A549 (cell line): ENCODE results near the gene IQGAP2. TPM values are rescaled to one million over a fixed set of nuclear protein-coding genes. Genes with fewer than 3 reads are reported as not detected.

Experiments used
- ATAC-seq, 2 experiments: fragments of 200-7000 bp in 1 of 2; fragments of >200 bp in 1 of 2; cut with Nextera tagmentation in 1 of 2; cut with Tn5 transposase in 1 of 2; 3 replicates each; pipeline versions ENCODE4 v1.8.0 to v1.9.1; 2018 to 2020; ENCODE audit warnings: mild to moderate bottlenecking in 1 of 2, moderate library complexity in 1 of 2
- CTCF ChIA-PET: fragments of 300-600 bp; sonication (Branson Sonifier 250); formaldehyde crosslinking; extraction: SDS; loops from one replicate; lab custom pipeline; 2021; ENCODE audit warnings: antibody characterized with exemption, inconsistent platforms; lab: Yijun Ruan, JAX
- POLR2A ChIA-PET: fragments of 350-600 bp; formaldehyde crosslinking; extraction: SDS; loops from one replicate; lab custom pipeline; 2021; ENCODE audit warnings: antibody characterized with exemption, inconsistent platforms; lab: Yijun Ruan, JAX
- DNase-seq, 2 experiments: peaks; one replicate each; pipeline versions ENCODE4 v3.0.0 to v3.0.0-alpha.2; 2011 to 2016; ENCODE audit warnings: low read depth in 1 of 2, low spot score in 1 of 2
- FAIRE-seq: peaks from 2 replicates; lab custom pipeline; 2011; peaks lifted over from hg19 to GRCh38; lab: Jason Lieb, UNC
- H3K27ac ChIP-seq, 2 experiments: fragments of >200 bp; sonication (Bioruptor Twin); formaldehyde crosslinking; 3 replicates each; pipeline ENCODE4 v1.5.1; 2016 to 2017
- H3K4me1 ChIP-seq: fragments of >200 bp; sonication (Bioruptor Twin); formaldehyde crosslinking; 3 replicates; pipeline ENCODE4 v1.6.1; 2016
- H3K4me2 ChIP-seq: fragments of >200 bp; sonication (Bioruptor Twin); formaldehyde crosslinking; 3 replicates; pipeline ENCODE4 v1.6.1; 2016
- H3K4me3 ChIP-seq: fragments of >200 bp; sonication (Bioruptor Twin); formaldehyde crosslinking; 3 replicates; pipeline ENCODE4 v1.5.1; 2016
- H3K9me3 ChIP-seq: fragments of >200 bp; sonication (Bioruptor Twin); formaldehyde crosslinking; 3 replicates; pipeline ENCODE4 v1.6.1; 2016
- ATOH8 ChIP-seq: fragments of 250-450 bp; sonication (Bioruptor Pico); IDR thresholded peaks from 2 replicates; pipeline ENCODE4 v1.5.0; 2020; ENCODE audit warnings: low read depth, mild to moderate bottlenecking, moderate library complexity
- CBX2 ChIP-seq: fragments of 200-600 bp; sonication (generic); IDR thresholded peaks from 2 replicates; pipeline ENCODE4 v1.6.1; 2016; ENCODE audit warnings: low read depth, mild to moderate bottlenecking, borderline replicate concordance
- CTCF ChIP-seq: fragments of >200 bp; sonication (Bioruptor Twin); formaldehyde crosslinking; IDR thresholded peaks from 3 replicates; pipeline ENCODE4 v1.5.1; 2016
- EHF ChIP-seq: fragments of 250-450 bp; sonication (Bioruptor Pico); IDR thresholded peaks from 2 replicates; pipeline ENCODE4 v1.5.0; 2020; ENCODE audit warnings: mild to moderate bottlenecking
- EHMT2 ChIP-seq: fragments of 200-600 bp; sonication (generic); IDR thresholded peaks from 2 replicates; pipeline ENCODE4 v1.6.1; 2016; ENCODE audit warnings: antibody characterized with exemption, low read depth, mild to moderate bottlenecking, moderate library complexity
- FOSB ChIP-seq: fragments of 250-450 bp; sonication (Bioruptor Pico); IDR thresholded peaks from 2 replicates; pipeline ENCODE4 v1.5.0; 2020; ENCODE audit warnings: mild to moderate bottlenecking, moderate library complexity
- FOXS1 ChIP-seq: fragments of 250-450 bp; sonication (Bioruptor Pico); IDR thresholded peaks from 2 replicates; pipeline ENCODE4 v1.5.0; 2020; ENCODE audit warnings: mild to moderate bottlenecking, moderate library complexity
- GATA3 ChIP-seq: IDR thresholded peaks from 2 replicates; pipeline ENCODE4 v1.6.1; 2012; ENCODE audit warnings: borderline replicate concordance
- HDAC2 ChIP-seq: fragments of 200-600 bp; sonication (generic); IDR thresholded peaks from 2 replicates; pipeline ENCODE4 v1.6.1; 2016
- HEYL ChIP-seq: fragments of 250-450 bp; sonication (Bioruptor Pico); IDR thresholded peaks from 2 replicates; pipeline ENCODE4 v1.8.0; 2021; ENCODE audit warnings: mild to moderate bottlenecking, moderate library complexity
- HOXB13 ChIP-seq: fragments of 250-450 bp; sonication (Bioruptor Pico); IDR thresholded peaks from 2 replicates; pipeline ENCODE4 v1.5.0; 2020; ENCODE audit warnings: low read depth, mild to moderate bottlenecking, moderate library complexity
- JUN ChIP-seq, 2 experiments: fragments of >200 bp; sonication (Bioruptor Twin); formaldehyde crosslinking; IDR thresholded peaks; 2 replicates in 1 of 2; 3 replicates in 1 of 2; pipeline ENCODE4 v1.6.1; 2016 to 2017
- MAZ ChIP-seq: fragments of 150-350 bp; IDR thresholded peaks from 2 replicates; pipeline ENCODE4 v1.6.1; 2014; ENCODE audit warnings: antibody characterized with exemption, low read depth, low read length, borderline replicate concordance
- PHF8 ChIP-seq: fragments of 200-600 bp; sonication (generic); IDR thresholded peaks from 2 replicates; pipeline ENCODE4 v1.6.1; 2016; ENCODE audit warnings: low read depth, mild to moderate bottlenecking, antibody characterized with exemption, moderate library complexity, borderline replicate concordance
- POLR2A ChIP-seq: IDR thresholded peaks from 2 replicates; pipeline ENCODE4 v1.6.1; 2012; ENCODE audit warnings: mild to moderate bottlenecking, low read length
- POLR2AphosphoS2 ChIP-seq: conservative IDR thresholded peaks from 2 replicates; pipeline ENCODE4 v1.6.1; 2012; ENCODE audit warnings: low read length, improper control_type of control experiment, inconsistent platforms
- RAD21 ChIP-seq, 2 experiments: fragments of >200 bp in 1 of 2; sonication (Bioruptor Twin) in 1 of 2; formaldehyde crosslinking in 1 of 2; IDR thresholded peaks in 1 of 2; conservative IDR thresholded peaks in 1 of 2; 2 replicates in 1 of 2; 3 replicates in 1 of 2; pipeline ENCODE4 v1.6.1; 2012 to 2018; ENCODE audit warnings: inconsistent platforms in 1 of 2
- RCOR1 ChIP-seq: fragments of 150-350 bp; IDR thresholded peaks from 2 replicates; pipeline ENCODE4 v1.6.1; 2014; ENCODE audit warnings: antibody characterized with exemption, low read length, low read depth
- RFX5 ChIP-seq: fragments of 450-650 bp; IDR thresholded peaks from 2 replicates; pipeline ENCODE4 v1.7.1; 2014; ENCODE audit warnings: antibody characterized with exemption, mild to moderate bottlenecking, moderate library complexity
- SMC3 ChIP-seq: fragments of >200 bp; sonication (Bioruptor Twin); formaldehyde crosslinking; IDR thresholded peaks from 3 replicates; pipeline ENCODE4 v1.6.1; 2018; ENCODE audit warnings: inconsistent platforms
- TFCP2L1 ChIP-seq: fragments of 250-450 bp; sonication (Bioruptor Pico); IDR thresholded peaks from 2 replicates; pipeline ENCODE4 v1.5.0; 2021; ENCODE audit warnings: mild to moderate bottlenecking
- TP53 ChIP-seq: fragments of 250-450 bp; sonication (Bioruptor Pico); IDR thresholded peaks from 2 replicates; pipeline ENCODE4 v1.5.0; 2021; ENCODE audit warnings: mild to moderate bottlenecking, moderate library complexity
- ZC3H11A ChIP-seq: fragments of 450-650 bp; IDR thresholded peaks from 2 replicates; pipeline ENCODE4 v1.6.1; 2014; ENCODE audit warnings: antibody characterized with exemption, mild to moderate bottlenecking
- ZNF302 ChIP-seq: fragments of 250-450 bp; sonication (Bioruptor Pico); IDR thresholded peaks from 2 replicates; pipeline ENCODE4 v1.9.0; 2021; ENCODE audit warnings: inconsistent platforms, mild to moderate bottlenecking, moderate library complexity
- WGBS: methylation state at CpG from one replicate; pipeline ENCODE4 v1.1.6; 2017; ENCODE audit errors: missing lambda C conversion rate; 5-methylcytosine and 5-hydroxymethylcytosine counted together
- polyA plus RNA-seq, 4 experiments: library from polyadenylated mRNA; depleted of rRNA in 3 of 4; stranded (reverse); fragments of >200 nt; fragmentation: RNase III in 1 of 4; extraction: RNeasy Plus Mini Kit Qiagen cat#74134 plus additional on column Dnase treatment in 1 of 4; gene quantifications; 2 replicates in 3 of 4; 3 replicates in 1 of 4; pipeline ENCODE4 v1.2.3, GENCODE V29; 2011 to 2017
- TF ChIP-seq, protein P1 (sequence below): fragments of 150-350 bp; IDR thresholded peaks from 2 replicates; pipeline ENCODE4 v1.6.1; 2014; ENCODE audit warnings: low read depth, mild to moderate bottlenecking, low read length

IQGAP2 gene
- polyA plus RNA-seq, 2 of the 4 experiments (the other 2 are of a cell fraction) = 5.3 to 10.1 TPM

GRCh38 chr5:76681287-76681686 lies 278.2 kb downstream of the IQGAP2 start:
- 62% methylated on average over 4 of the region's 4 CpGs for WGBS
- no peaks in the 10 kb centered on the region for H3K9me3 ChIP-seq
- CTCF ChIA-PET = interaction anchor here (0.9 to 1.5 kb wide), 2 partner anchors 35 to 93 kb away, joined by 3 to 7 read pairs; no protein-coding TSS in a partner anchor
- no peak overlapping the region for H3K27ac ChIP-seq
- H3K4me1 ChIP-seq = no peaks in the 10 kb centered on the region
- POLR2A ChIA-PET = no interaction called here
- no peak for ATAC-seq
- no peak for TF ChIP-seq RFX5
- no peak for FAIRE-seq
- no peak overlapping the region for H3K4me3 ChIP-seq
- H3K4me2 ChIP-seq = no peak overlapping the region
- no peak for DNase-seq

- no peak for ATAC-seq
- Histone ChIP-seq H3K27ac (no peak overlapping the region), H3K4me3 (no peak overlapping the region), H3K4me2 (no peak overlapping the region), H3K4me1 (no peaks in the 10 kb centered on the region), H3K9me3 (no peaks in the 10 kb centered on the region)
- CTCF ChIA-PET = interaction anchor here (0.7 to 0.9 kb wide), 3 partner anchors 36 to 932 kb away, joined by 3 read pairs; no protein-coding TSS in a partner anchor
- TF ChIP-seq POLR2AphosphoS2 (no peak), ATOH8 (CRISPR knock-in tag) (no peak), ZC3H11A (no peak), HOXB13 (CRISPR knock-in tag) (no peak), RAD21 (conservative IDR thresholded peaks at IDR 0.05 in 1 of 2, IDR thresholded peaks at IDR 0.05 in 1 of 2) (no peak), HDAC2 (no peak), JUN (IDR thresholded peaks at IDR 0.05) (no peak)
- DNase-seq = no peak
- no peak for FAIRE-seq
- POLR2A ChIA-PET = no interaction called here
- WGBS = 70% methylated on average over 2 of the region's 2 CpGs
Measured at GRCh38 chr5:76682387-76682786, 279.3 kb downstream of the IQGAP2 start.

- Histone ChIP-seq H3K4me2 (no peak overlapping the region), H3K27ac (no peak overlapping the region), H3K4me1 (peaks cover 4% of the 10 kb centered on the region), H3K9me3 (no peaks in the 10 kb centered on the region), H3K4me3 (no peak overlapping the region)
- DNase-seq (no peak), ATAC-seq (no peak), FAIRE-seq (no peak)
- WGBS = 80% methylated on average over 9 of the region's 9 CpGs
- ChIA-PET POLR2A (no interaction called here), CTCF (interaction anchor here (0.7 to 0.9 kb wide), 3 partner anchors 9 to 81 kb away, joined by 3 read pairs; no protein-coding TSS in a partner anchor)
- TF ChIP-seq TP53 (no peak), MAZ (no peak), FOSB (CRISPR knock-in tag) (no peak), RCOR1 (no peak), FOXS1 (CRISPR knock-in tag) (no peak), TFCP2L1 (no peak), ZNF302 (CRISPR knock-in tag) (no peak), EHF (CRISPR knock-in tag) (no peak), HEYL (CRISPR knock-in tag) (no peak), POLR2A (no peak), GATA3 (no peak), CTCF (no peak), EHMT2 (no peak), CBX2 (no peak), PHF8 (no peak), SMC3 (no peak)
- TF ChIP-seq, protein P1, sequence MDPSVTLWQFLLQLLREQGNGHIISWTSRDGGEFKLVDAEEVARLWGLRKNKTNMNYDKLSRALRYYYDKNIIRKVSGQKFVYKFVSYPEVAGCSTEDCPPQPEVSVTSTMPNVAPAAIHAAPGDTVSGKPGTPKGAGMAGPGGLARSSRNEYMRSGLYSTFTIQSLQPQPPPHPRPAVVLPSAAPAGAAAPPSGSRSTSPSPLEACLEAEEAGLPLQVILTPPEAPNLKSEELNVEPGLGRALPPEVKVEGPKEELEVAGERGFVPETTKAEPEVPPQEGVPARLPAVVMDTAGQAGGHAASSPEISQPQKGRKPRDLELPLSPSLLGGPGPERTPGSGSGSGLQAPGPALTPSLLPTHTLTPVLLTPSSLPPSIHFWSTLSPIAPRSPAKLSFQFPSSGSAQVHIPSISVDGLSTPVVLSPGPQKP = no peak
Measured at GRCh38 chr5:76683816-76684731, 281.0 kb downstream of the IQGAP2 start.
